ENCODE data around the gene LMF2.
A peak's percentile ranks its signal among the peaks of the same experiment; 100 is the strongest.
"Not testable (repeated sequence)": the region's sequence is repeated elsewhere in the genome, so short reads cannot be mapped to it uniquely, and the experiment has no call there.

LMF2 gene

DNA sequence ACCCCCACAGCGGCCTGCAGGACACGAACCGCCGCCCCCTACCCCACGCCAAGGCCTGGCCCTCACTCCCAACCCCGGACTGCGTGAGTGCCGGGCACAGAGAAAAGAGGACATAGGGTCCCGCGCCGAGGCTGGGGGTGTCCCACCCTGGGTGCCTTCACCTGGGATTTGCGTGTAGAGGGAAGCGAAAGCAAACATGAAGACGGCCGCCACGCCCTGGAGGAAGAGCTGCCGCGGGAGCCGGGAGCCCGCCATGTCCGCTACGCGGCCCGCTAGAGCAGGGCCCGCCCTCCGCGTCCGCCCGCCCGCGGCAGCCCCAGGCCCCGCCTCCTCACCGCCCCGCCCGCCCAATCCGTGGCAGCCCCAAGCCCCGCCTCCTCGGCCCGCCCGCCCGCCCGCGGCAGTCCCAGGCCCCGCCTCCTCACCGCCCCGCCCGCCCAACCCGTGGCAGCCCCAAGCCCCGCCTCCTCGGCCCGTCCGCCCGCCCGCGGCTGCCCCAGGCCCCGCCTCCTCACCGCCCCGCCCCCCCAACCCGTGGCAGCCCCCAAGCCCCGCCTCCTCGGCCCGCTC is at the start of gene LMF2:
LMF2 (minus strand) TSS at position 282 of the 570 bp plus-strand sequence; CDS start at position 255, 27 bp downstream.
- DNase-seq (ENCODE audit: low read depth in 1 of 2, low spot score in 1 of 2), result peak; percentile 94 to 95

- no peak for DNase-seq (ENCODE audit: low read depth in 1 of 2, low spot score in 1 of 2)
These were observed 49.2 kb upstream of the LMF2 start for GRCh38 chr22:50556703-50557102.

DNA sequence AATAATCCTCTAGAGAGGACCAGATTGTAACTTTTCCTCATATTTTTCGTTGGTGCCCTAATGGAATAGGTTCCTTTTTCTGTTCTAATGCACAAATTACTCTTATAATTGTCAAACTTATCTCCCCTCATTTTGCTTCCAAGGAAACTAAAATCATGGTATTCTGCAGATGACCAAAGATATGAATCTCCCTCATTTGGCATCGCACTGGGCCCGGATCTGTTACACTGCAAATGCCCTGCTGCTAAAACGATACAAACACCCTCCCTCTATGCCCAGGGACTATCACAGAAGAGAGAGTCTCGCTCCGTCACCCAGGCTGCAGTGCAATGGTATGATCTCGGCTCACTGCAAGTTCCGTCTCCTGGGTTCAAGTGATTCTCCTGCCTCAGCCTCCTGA is 45.8 kb upstream of the LMF2 start:
- DNase-seq (ENCODE audit: low read depth in 1 of 2, low spot score in 1 of 2), result no peak

DNA sequence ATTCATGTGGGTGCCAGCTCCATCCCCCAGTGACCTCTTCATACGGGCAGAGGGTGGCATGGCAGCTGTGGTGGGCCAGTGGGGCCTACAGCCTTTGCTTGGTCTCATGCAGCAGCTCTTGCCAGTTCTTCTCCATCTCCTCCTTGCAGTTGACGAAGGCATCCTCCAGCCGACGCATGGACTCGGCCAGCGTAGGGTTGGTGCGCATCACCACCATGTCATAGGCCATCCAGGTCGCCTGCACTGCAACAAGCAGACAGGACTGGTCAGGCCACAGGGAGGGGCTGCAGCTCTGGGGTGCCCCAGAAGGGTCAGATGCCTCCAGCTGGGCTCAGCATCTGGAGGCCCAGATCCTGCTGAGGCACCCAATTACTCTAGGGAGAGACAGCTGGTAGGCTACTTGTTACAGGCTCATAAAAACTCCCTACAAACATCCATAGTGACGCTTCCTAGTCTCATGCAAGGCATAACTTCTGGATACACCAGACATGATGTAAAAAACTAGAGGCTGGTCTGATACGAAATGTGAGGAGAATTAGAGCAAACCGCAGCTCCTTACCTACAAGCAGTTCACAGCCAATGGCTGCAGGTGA is 43.8 kb upstream of the LMF2 start:
- DNase-seq (ENCODE audit: low read depth in 1 of 2, low spot score in 1 of 2), result no peak

DNA sequence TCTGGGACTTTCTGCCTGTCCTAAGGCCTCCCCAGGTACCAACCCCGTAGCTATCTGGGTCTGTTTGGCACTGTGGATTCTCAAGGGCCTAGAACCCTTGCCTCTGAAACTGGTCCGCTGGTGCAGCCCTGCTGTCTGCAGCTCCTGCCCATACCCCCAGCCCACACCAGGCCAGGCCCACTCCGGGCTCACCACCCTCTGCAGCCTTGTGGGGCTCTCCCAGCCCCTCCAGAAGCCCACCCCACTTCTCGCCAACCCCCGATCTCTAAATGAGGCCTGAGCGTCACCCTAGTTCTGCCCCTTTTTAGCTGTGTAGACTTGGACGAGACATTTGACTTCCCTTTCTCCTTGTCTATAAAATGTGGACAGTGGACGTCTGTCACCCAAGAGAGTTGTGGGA is 42.9 kb upstream of the LMF2 start:
- DNase-seq (ENCODE audit: low read depth in 1 of 2, low spot score in 1 of 2), result no peak

DNA sequence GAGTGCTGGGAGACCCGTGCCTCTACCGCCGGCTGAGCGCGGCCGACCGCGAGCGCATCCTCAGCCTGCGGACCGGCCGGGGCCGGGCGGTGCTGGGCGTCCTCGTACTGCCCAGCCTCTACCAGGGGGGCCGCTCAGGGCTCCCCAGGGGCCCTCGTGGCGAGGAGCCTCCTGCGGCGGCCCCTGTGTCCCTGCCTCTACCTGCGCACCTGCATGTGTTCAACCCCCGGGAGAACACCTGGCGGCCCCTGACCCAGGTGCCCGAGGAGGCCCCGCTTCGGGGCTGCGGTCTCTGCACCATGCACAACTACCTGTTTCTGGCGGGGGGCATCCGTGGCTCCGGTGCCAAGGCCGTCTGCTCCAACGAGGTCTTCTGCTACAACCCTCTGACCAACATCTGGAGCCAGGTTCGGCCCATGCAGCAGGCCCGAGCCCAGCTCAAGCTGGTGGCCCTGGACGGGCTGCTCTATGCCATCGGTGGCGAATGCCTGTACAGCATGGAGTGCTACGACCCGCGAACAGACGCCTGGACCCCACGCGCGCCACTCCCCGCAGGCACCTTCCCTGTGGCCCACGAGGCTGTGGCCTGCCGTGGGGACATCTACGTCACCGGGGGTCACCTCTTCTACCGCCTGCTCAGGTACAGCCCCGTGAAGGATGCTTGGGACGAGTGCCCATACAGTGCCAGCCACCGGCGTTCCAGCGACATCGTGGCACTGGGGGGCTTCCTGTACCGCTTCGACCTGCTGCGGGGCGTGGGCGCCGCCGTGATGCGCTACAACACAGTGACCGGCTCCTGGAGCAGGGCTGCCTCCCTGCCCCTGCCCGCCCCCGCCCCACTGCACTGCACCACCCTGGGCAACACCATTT is 41.7 kb upstream of the LMF2 start:
- DNase-seq (ENCODE audit: low read depth in 1 of 2, low spot score in 1 of 2), result no peak

DNA sequence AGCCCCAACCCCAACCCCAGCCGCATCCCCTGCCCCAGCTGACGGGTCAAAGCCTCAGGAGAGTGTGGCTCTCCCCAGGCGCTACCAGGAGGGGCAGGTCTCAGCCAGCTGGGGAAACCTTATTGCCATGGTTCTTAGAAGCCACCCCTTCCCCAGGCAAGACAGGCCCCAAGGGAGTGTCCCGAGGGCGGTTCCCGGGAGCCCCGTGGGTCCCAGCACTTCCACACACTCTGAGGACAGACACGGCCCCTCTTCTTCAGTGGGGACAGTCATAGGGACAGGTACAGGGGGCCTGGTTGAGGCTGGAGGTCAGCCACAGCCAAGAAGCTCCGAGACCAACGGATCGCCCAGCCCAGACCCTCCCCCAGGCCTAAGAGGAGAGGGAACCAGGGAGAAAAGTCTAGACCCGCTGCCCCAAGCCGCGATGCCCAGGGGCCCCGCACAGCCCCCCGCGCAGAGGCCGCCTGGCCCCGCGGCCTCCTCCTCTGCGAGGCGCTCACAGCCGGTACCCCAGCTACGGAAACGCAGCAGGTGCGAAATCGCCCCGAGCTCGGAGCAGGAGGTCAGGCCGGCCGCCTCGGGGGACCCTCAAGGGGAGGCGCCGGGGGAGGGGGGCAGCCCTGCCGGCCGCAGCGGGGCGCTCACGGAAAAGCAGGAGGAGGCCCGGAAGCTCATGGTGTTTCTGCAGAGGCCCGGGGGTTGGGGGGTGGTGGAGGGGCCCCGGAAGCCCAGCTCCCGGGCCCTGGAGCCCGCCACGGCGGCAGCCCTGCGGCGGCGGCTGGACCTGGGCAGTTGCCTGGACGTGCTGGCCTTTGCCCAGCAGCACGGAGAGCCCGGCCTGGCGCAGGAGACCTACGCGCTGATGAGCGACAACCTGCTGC is 40.8 kb upstream of the LMF2 start:
- peak in 1 of 2 donors; percentile 42 for DNase-seq (ENCODE audit: low read depth in 1 of 2, low spot score in 1 of 2)

- DNase-seq (ENCODE audit: low read depth in 1 of 2, low spot score in 1 of 2), result no peak
These were observed 39.9 kb upstream of the LMF2 start for GRCh38 chr22:50547263-50547985.

GRCh38 chr22:50546326-50547262 is 39.1 kb upstream of the LMF2 start:
- no peak for DNase-seq (ENCODE audit: low read depth in 1 of 2, low spot score in 1 of 2)

GRCh38 chr22:50545522-50546325 is 38.2 kb upstream of the LMF2 start, which contains the start of gene KLHDC7B:
Gene KLHDC7B, plus strand, starts transcription at chr22:50545899. Its CDS starts 345 bp downstream, at chr22:50546244.
- no peak for DNase-seq (ENCODE audit: low read depth in 1 of 2, low spot score in 1 of 2)

- no peak for DNase-seq (ENCODE audit: low read depth in 1 of 2, low spot score in 1 of 2)
These were observed 37.3 kb upstream of the LMF2 start for GRCh38 chr22:50544746-50545253.

- peak; percentile 71 to 77 for DNase-seq (ENCODE audit: low read depth in 1 of 2, low spot score in 1 of 2)
These were observed 36.7 kb upstream of the LMF2 start for GRCh38 chr22:50544078-50544745.

- no peak for DNase-seq (ENCODE audit: low read depth in 1 of 2, low spot score in 1 of 2)
These were observed 35.0 kb upstream of the LMF2 start for GRCh38 chr22:50542416-50542927.

DNA sequence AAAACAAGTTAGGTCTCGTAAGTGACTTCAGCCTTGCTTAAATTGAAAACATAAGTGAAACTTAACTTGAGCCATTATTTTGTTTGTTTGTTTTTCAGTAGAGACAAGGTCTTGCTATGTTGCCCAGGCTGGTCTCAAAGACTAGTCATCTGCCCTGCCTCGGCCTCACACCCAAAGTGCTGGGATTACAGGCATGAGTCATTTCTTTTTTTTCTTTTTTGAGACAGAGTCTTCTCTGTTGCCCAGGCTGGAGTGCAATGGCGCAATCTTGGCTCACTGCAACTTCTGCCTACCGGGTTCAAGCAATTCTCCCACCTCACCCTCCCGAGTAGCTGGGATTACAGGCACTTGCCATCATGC is 34.1 kb upstream of the LMF2 start:
- not testable (repeated sequence) for DNase-seq (ENCODE audit: low read depth in 1 of 2, low spot score in 1 of 2)

DNA sequence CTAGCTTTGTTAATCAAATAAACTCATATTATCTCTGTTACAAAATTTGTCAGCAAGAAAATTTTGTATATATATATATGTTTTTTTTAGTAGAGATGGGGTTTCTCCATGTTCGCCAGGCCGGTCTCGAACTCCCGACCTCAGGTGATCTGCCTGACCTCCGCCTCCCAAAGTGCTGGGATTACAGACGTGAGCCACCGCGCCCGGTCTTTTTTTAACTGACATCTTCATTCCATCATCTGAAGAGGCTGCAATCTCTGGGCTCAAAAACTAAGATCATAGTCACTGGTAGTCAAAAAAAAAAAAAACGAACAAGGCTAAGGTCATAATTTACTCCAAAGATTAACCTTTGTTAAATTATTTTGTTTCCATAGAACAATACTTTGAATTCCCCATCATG is 32.9 kb upstream of the LMF2 start:
- DNase-seq (ENCODE audit: low read depth in 1 of 2, low spot score in 1 of 2), result no peak

DNA sequence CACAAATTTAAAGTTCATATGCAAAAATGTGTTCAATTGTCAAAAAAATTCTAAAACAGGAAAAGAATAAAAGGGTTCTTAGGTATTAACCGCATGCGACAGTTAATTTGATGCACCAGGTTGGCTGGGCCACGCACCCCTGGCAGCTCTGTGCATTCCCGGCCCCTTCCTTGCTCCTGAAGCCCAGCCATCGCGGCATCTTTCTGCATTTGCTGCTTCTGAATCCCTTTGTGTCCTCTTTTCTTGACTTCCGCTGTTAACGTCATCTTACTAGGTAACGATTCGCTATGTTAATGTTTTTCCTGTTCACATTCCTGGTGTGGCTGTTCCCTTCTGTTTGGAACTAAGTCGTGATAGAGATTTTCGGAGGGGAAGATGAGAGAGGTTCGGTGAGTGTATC is 30.3 kb upstream of the LMF2 start:
- DNase-seq (ENCODE audit: low read depth in 1 of 2, low spot score in 1 of 2), result no peak

DNA sequence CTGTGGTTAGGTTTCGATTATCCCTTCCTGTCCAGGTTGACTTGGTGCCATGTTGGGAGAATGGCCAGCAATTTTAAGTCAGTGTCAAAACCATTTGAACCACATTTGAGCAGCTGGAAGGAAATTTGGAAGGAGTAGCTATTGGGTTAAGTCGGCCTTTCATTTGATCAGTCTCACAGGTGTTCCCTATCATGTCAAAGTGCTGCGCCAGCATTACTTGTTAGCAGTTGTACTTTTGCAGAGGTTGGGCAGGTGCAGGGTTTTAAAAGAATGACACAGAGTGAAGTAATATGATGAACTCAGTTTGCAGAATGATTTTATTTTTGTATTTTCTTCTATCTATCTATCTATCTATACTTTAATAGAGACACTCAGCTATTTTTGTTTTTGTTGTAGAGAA is 28.7 kb upstream of the LMF2 start:
- DNase-seq (ENCODE audit: low read depth in 1 of 2, low spot score in 1 of 2), result no peak

DNA sequence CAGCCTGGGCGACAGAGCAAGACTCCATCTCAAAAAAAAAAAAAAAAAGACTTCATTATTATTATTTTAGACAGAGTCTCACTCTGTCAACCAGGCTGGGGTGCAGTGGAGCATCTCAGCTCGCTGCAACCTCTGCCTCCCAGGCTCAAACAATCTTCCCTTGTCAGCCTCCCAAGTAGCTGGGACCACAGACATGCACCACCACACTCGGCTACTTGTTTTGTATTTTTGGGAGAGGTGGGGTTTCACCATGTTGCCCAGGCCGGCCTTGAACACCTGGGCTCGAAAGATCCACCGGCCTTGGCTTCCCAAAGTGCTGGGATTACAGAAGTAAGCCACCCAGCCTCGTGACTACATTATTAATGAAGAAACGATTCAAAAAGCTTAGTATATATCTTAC is 27.6 kb upstream of the LMF2 start:
- no peak for DNase-seq (ENCODE audit: low read depth in 1 of 2, low spot score in 1 of 2)
